K562 (cell line): ENCODE measurements around the gene GJC2. TPM values are rescaled to one million over a fixed set of nuclear protein-coding genes. Genes with fewer than 3 reads are reported as not detected.

Experiments
- ATAC-seq: fragments of 200-7000 bp; cut with Tn5 transposase; 3 replicates; pipeline ENCODE4 v1.9.1; 2020; ENCODE audit warnings: moderate library complexity
- BruUV-seq: library from RNA; stranded (reverse); fragments of 400-500 nt; replicated peaks from 2 replicates; lab custom pipeline; 2021; lab: Mats Ljungman, UMichigan
- CTCF ChIA-PET: fragments of 300-600 bp; formaldehyde crosslinking; extraction: SDS; loops from one replicate; lab custom pipeline; 2021; ENCODE audit warnings: low intra/inter-chr PET ratio; lab: Yijun Ruan, JAX
- POLR2A ChIA-PET: fragments of 300-600, 350-650 bp; sonication (Branson Sonifier 250); formaldehyde crosslinking; extraction: SDS; loops from one replicate; lab custom pipeline; 2021; ENCODE audit warnings: antibody characterized with exemption, inconsistent platforms; lab: Yijun Ruan, JAX
- DNase-seq, 4 experiments: peaks; one replicate each; pipeline versions ENCODE4 v3.0.0 to v3.0.0-alpha.2; 2011 to 2018; ENCODE audit warnings: low spot score in 3 of 4, mixed read lengths in 3 of 4; ENCODE audit errors: extremely low read depth in 1 of 4
- FAIRE-seq: peaks from 2 replicates; lab custom pipeline; 2011; peaks lifted over from hg19 to GRCh38; lab: Jason Lieb, UNC
- H2AFZ ChIP-seq: 2 replicates; pipeline ENCODE4 v1.6.0; 2011; ENCODE audit warnings: low read depth, low read length, control low read depth, inconsistent platforms
- H3K27ac ChIP-seq: fragments of 200-600 bp; 3 replicates; pipeline ENCODE4 v1.8.0; 2011; ENCODE audit warnings: low read depth, mild to moderate bottlenecking, control low read depth, inconsistent platforms, low read length, moderate library complexity, mixed read lengths; ENCODE audit errors: extremely low read depth
- H3K27me3 ChIP-seq, 2 experiments: fragments of 300-600 bp in 1 of 2; 2 replicates in 1 of 2; 3 replicates in 1 of 2; pipeline versions ENCODE4 v1.6.0 to v1.8.0; 2011; ENCODE audit warnings: inconsistent platforms in 2 of 2, low read length in 2 of 2, mild to moderate bottlenecking in 1 of 2, mixed read lengths in 1 of 2, moderate library complexity in 1 of 2; ENCODE audit not compliant: control insufficient read depth in 2 of 2, insufficient read depth in 2 of 2
- H3K36me3 ChIP-seq: fragments of 300-600 bp; 3 replicates; pipeline ENCODE4 v1.8.0; 2011; ENCODE audit warnings: mild to moderate bottlenecking, low read length, inconsistent platforms; ENCODE audit not compliant: control insufficient read depth, insufficient read depth
- H3K4me1 ChIP-seq, 2 experiments: fragments of 200-600 bp in 1 of 2; replicated peaks in 1 of 2; 2 replicates in 1 of 2; 3 replicates in 1 of 2; pipeline versions ENCODE4 v1.5.1 to v1.8.0; 2011; ENCODE audit warnings: inconsistent platforms in 2 of 2, low read length in 2 of 2, mild to moderate bottlenecking in 1 of 2, mixed read lengths in 1 of 2, moderate library complexity in 1 of 2; ENCODE audit not compliant: control insufficient read depth in 2 of 2, insufficient read depth in 2 of 2
- H3K4me2 ChIP-seq: 2 replicates; pipeline ENCODE4 v1.6.1; 2011; ENCODE audit warnings: low read length, control low read depth, inconsistent platforms, mixed read lengths; ENCODE audit not compliant: insufficient read depth
- H3K4me3 ChIP-seq: fragments of 200-600 bp; sonication (generic), shearing (Covaris generic); 2 replicates; pipeline ENCODE4 v1.5.1; 2016; ENCODE audit warnings: control low read depth, inconsistent platforms
- H3K79me2 ChIP-seq: fragments of 200-600 bp; 3 replicates; pipeline ENCODE4 v1.8.0; 2011; ENCODE audit warnings: low read length, inconsistent platforms; ENCODE audit not compliant: control insufficient read depth, insufficient read depth
- H3K9ac ChIP-seq, 2 experiments: 2 replicates each; pipeline versions ENCODE4 v1.6.0 to v1.6.1; 2011; ENCODE audit warnings: low read depth in 2 of 2, low read length in 2 of 2, control low read depth in 1 of 2, inconsistent platforms in 1 of 2, mild to moderate bottlenecking in 1 of 2, mixed read lengths in 1 of 2; ENCODE audit not compliant: insufficient read depth in 1 of 2
- H3K9me1 ChIP-seq: one replicate; pipeline ENCODE4 v1.6.0; 2011; ENCODE audit warnings: inconsistent platforms, mild to moderate bottlenecking, low read length, moderate library complexity; ENCODE audit not compliant: control insufficient read depth, insufficient read depth
- H3K9me3 ChIP-seq: replicated peaks from 2 replicates; pipeline ENCODE4 v1.5.1; 2011; ENCODE audit warnings: low read depth, low read length, inconsistent platforms; ENCODE audit not compliant: control insufficient read depth, insufficient read depth
- H4K20me1 ChIP-seq: replicated peaks from 2 replicates; pipeline ENCODE4 v1.6.1; 2011; ENCODE audit warnings: low read length, inconsistent platforms, mixed read lengths; ENCODE audit not compliant: control insufficient read depth, insufficient read depth
- BCLAF1 ChIP-seq, 2 experiments: fragments of 450-650 bp in 1 of 2; IDR thresholded peaks; 2 replicates each; pipeline ENCODE4 v1.6.1; 2011 to 2017; ENCODE audit warnings: low read depth in 2 of 2, antibody characterized with exemption in 1 of 2, borderline replicate concordance in 1 of 2, low read length in 1 of 2, mild to moderate bottlenecking in 1 of 2, mixed read lengths in 1 of 2; ENCODE audit not compliant: control insufficient read depth in 1 of 2
- CHD2 ChIP-seq: IDR thresholded peaks from 2 replicates; pipeline ENCODE4 v1.6.1; 2011; ENCODE audit warnings: low read depth, low read length
- MAFF ChIP-seq: IDR thresholded peaks from 2 replicates; pipeline ENCODE4 v1.6.1; 2012; ENCODE audit warnings: low read length, improper control_type of control experiment
- MLX ChIP-seq, 2 experiments: fragments of 450-650 bp in 1 of 2; sonication (generic) in 1 of 2; formaldehyde crosslinking; conservative IDR thresholded peaks; 2 replicates each; pipeline versions ENCODE4 v1.4.0 to v1.8.1; 2020 to 2022; ENCODE audit warnings: mild to moderate bottlenecking in 1 of 2, missing genetic modification reagents in 1 of 2
- MYNN ChIP-seq, 2 experiments: sonication (generic); formaldehyde crosslinking in 1 of 2; IDR thresholded peaks; 2 replicates each; pipeline versions ENCODE4 v1.5.0 to v1.6.1; 2016 to 2020; ENCODE audit warnings: antibody characterized with exemption in 1 of 2, missing genetic modification reagents in 1 of 2
- NKRF ChIP-seq: fragments of 450-650 bp; IDR thresholded peaks from 2 replicates; pipeline ENCODE4 v1.6.1; 2016; ENCODE audit warnings: borderline replicate concordance
- SNRNP70 ChIP-seq: fragments of 200-400 bp; formaldehyde crosslinking; optimal IDR thresholded peaks from 2 replicates; pipeline ENCODE3; 2017; ENCODE audit warnings: low read depth, low read length
- SREBF1 ChIP-seq: fragments of 150-350 bp; IDR thresholded peaks from 2 replicates; pipeline ENCODE4 v1.6.1; 2014; ENCODE audit warnings: antibody characterized with exemption, low read depth, low read length, borderline replicate concordance
- ZNF592 ChIP-seq: fragments of 450-650 bp; IDR thresholded peaks from 2 replicates; pipeline ENCODE4 v1.6.1; 2017; ENCODE audit warnings: antibody characterized with exemption, mild to moderate bottlenecking
- WGBS: fragments of 100-300 bp; shearing (Covaris generic); methylation state at CpG from one replicate; pipeline ENCODE4 v1.1.6; 2016; ENCODE audit warnings: low coverage, mixed read lengths; ENCODE audit not compliant: insufficient coverage; ENCODE audit errors: missing lambda C conversion rate; 5-methylcytosine and 5-hydroxymethylcytosine counted together
- in situ Hi-C: fragments of 300-500 bp; cut with MboI; formaldehyde crosslinking; loops from 4 replicates; pipeline ENCODE4 v1.15.0; 2018; ENCODE audit warnings: inconsistent platforms, mixed read lengths
- intact Hi-C: fragments of 100-400 bp; cut with micrococcal nuclease; formaldehyde crosslinking; loops from 2 replicates; pipeline ENCODE4 v1.14.2; 2022
- polyA plus RNA-seq, 8 experiments: library from polyadenylated mRNA; depleted of rRNA in 4 of 8; stranded (reverse) in 5 of 8; unstranded in 3 of 8; fragments of >200 nt; fragmentation: Nextera tagmentation in 2 of 8; fragmentation: Illumina TruSeq in 1 of 8; extraction: Ambion mirVana in 2 of 8; extraction: Trizol in 1 of 8; gene quantifications; 2 replicates each; pipeline versions ENCODE4 v1.2.1 to v1.2.3, GENCODE V29; 2011 to 2014; ENCODE audit warnings: inconsistent platforms in 1 of 8, missing spikeins in 1 of 8
- total RNA-seq, 7 experiments: library from RNA; depleted of rRNA in 6 of 7; stranded (reverse); fragments of >200 nt in 6 of 7; fragmentation: Illumina TruSeq in 2 of 7; extraction: Trizol in 2 of 7; gene quantifications; 2 replicates each; pipeline versions ENCODE4 v1.2.1 to v1.2.3, GENCODE V29; 2011 to 2021; ENCODE audit warnings: low replicate concordance in 1 of 7

Gene GJC2
- total and polyA plus RNA-seq, 9 of the 15 experiments (the other 6 are each of a cell fraction or from before 2014, with no cell fraction given): 0.03 to 0.62 (median 0.11) TPM; not detected in 2

- peaks cover 20 to 70% of the 10 kb centered on the region in 2 experiments for H3K4me1 ChIP-seq
- peak in 1 of 4 experiments; percentile 4 for DNase-seq
- TF ChIP-seq MLX (CRISPR knock-in tag; conservative IDR thresholded peaks at IDR 0.05) (no peak), SREBF1 (no peak), CHD2 (no peak), NKRF (no peak), BCLAF1 (IDR thresholded peaks at IDR 0.05; ENCODE audit: borderline replicate concordance in 1 of 2, control insufficient read depth in 1 of 2, low read depth in 2 of 2, low read length in 1 of 2) (no peak), MAFF (no peak), SNRNP70 (no peak), ZNF592 (no peak), MYNN (IDR thresholded peaks at IDR 0.05) (peak; percentile 9; the same call in 1 of the 2 replicates), MYNN (CRISPR knock-in tag; IDR thresholded peaks at IDR 0.05) (no peak)
These were observed 45.0 kb upstream of the GJC2 start for GRCh38 chr1:228104526-228105269.

More at GRCh38 chr1:228104526-228105269, 45.0 kb upstream of the GJC2 start:
- Histone ChIP-seq H3K27ac (0 out of 3 replicates have a peak overlapping the region, but pooled peaks have one; percentile 87), H2AFZ (no peak overlapping the region), H3K9ac (peak overlapping the region in 1 of 2 experiments; percentile 4; a peak in 1 of 4 replicates), H3K36me3 (peaks cover 48% of the 10 kb centered on the region; the same call in 2 of the 3 replicates), H4K20me1 (peaks cover 12% of the 10 kb centered on the region), H3K4me3 (no peak overlapping the region), H3K27me3 (no peaks in the 10 kb centered on the region), H3K9me3 (peaks cover 5% of the 10 kb centered on the region; the same call in 1 of the 2 replicates), H3K4me2 (no peak overlapping the region; the same call in 1 of the 2 replicates), H3K9me1 (peaks cover 3% of the 10 kb centered on the region), H3K79me2 (peaks cover 56% of the 10 kb centered on the region)
- BruUV-seq: no TSS peak
- 80% methylated on average over 7 of the region's 7 CpGs for WGBS
- ChIA-PET CTCF (no interaction called here), POLR2A (interaction anchor here (0.6 to 2.1 kb wide), 2 partner anchors 13 to 62 kb away, joined by 3 to 11 read pairs; no protein-coding TSS in a partner anchor)
- in situ Hi-C loops: no loop called here
- intact Hi-C loops: no loop called here
- FAIRE-seq (no peak), ATAC-seq (no peak)
